ENCODE measurements around the gene ANKRD6.
A peak's percentile ranks its signal among the peaks of the same experiment; 100 is the strongest.

ANKRD6 gene

GRCh38 chr6:89432875-89433251 is at the start of gene ANKRD6:
ANKRD6 (plus strand) TSS chr6:89433152; CDS start chr6:89566977, 133,825 bp downstream.
- CTCF ChIA-PET: interaction anchor here (0.7 to 2.3 kb wide), 17 partner anchors 9 to 487 kb away, joined by 3 to 19 read pairs (median 4); partner anchors contain the start of gene LYRM2
- POLR2A ChIA-PET: no interaction called here
- peak; percentile 83 for TF ChIP-seq CTCF (IDR thresholded peaks at IDR 0.05; ENCODE audit: insufficient read depth, low read length, missing control alignments)
- DNase-seq (ENCODE audit: low read depth, low spot score): no peak
- peak within 1 kb of the TSS; percentile 52 for H3K4me3 ChIP-seq (ENCODE audit: low read depth, low read length)

GRCh38 chr6:89385156-89385667 is 47.7 kb upstream of the ANKRD6 start:
- H3K4me3 ChIP-seq (ENCODE audit: low read depth, low read length): no peak overlapping the region
- POLR2A ChIA-PET: no interaction called here
- CTCF ChIA-PET: interaction anchor here (0.9 to 2.6 kb wide), 3 partner anchors 13 to 19 kb away, joined by 3 to 13 read pairs (median 4); no protein-coding TSS in a partner anchor
- no peak for DNase-seq (ENCODE audit: low read depth, low spot score)
- no peak for TF ChIP-seq CTCF (IDR thresholded peaks at IDR 0.05; ENCODE audit: insufficient read depth, low read length, missing control alignments)

GRCh38 chr6:89385846-89386245 is 47.1 kb upstream of the ANKRD6 start:
- POLR2A ChIA-PET: no interaction called here
- DNase-seq (ENCODE audit: low read depth, low spot score): no peak
- CTCF ChIA-PET: interaction anchor here (0.9 to 2.6 kb wide), 3 partner anchors 14 to 19 kb away, joined by 3 to 13 read pairs (median 4); no protein-coding TSS in a partner anchor
- H3K4me3 ChIP-seq (ENCODE audit: low read depth, low read length): no peak overlapping the region
- no peak for TF ChIP-seq CTCF (IDR thresholded peaks at IDR 0.05; ENCODE audit: insufficient read depth, low read length, missing control alignments)

GRCh38 chr6:89386917-89387491 is 45.9 kb upstream of the ANKRD6 start:
- no peak for DNase-seq (ENCODE audit: low read depth, low spot score)
- H3K4me3 ChIP-seq (ENCODE audit: low read depth, low read length): no peak overlapping the region
- ChIA-PET POLR2A (no interaction called here), CTCF (interaction anchor here (2.2 kb wide), 1 partner anchor 15 kb away, joined by 10 read pairs; no protein-coding TSS in a partner anchor)
- no peak for TF ChIP-seq CTCF (IDR thresholded peaks at IDR 0.05; ENCODE audit: insufficient read depth, low read length, missing control alignments)

- no peak for DNase-seq (ENCODE audit: low read depth, low spot score)
- POLR2A ChIA-PET: no interaction called here
- TF ChIP-seq CTCF (IDR thresholded peaks at IDR 0.05; ENCODE audit: insufficient read depth, low read length, missing control alignments): no peak
- CTCF ChIA-PET: interaction anchor here (2.2 kb wide), 1 partner anchor 16 kb away, joined by 10 read pairs; no protein-coding TSS in a partner anchor
- H3K4me3 ChIP-seq (ENCODE audit: low read depth, low read length): no peak overlapping the region
Measured at GRCh38 chr6:89387516-89388201, 45.3 kb upstream of the ANKRD6 start.

GRCh38 chr6:89388846-89389245 is 44.1 kb upstream of the ANKRD6 start:
- H3K4me3 ChIP-seq (ENCODE audit: low read depth, low read length): no peak overlapping the region
- no peak for DNase-seq (ENCODE audit: low read depth, low spot score)
- ChIA-PET POLR2A (no interaction called here), CTCF (interaction anchor here (2.2 kb wide), 1 partner anchor 17 kb away, joined by 10 read pairs; no protein-coding TSS in a partner anchor)
- TF ChIP-seq CTCF (IDR thresholded peaks at IDR 0.05; ENCODE audit: insufficient read depth, low read length, missing control alignments): no peak

Measured in AG04449 (cell line).